Endothelial cell of umbilical vein (primary cell): ENCODE measurements around the gene GADD45A.

ENCODE experiments used
- POLR2A ChIP-seq: IDR thresholded peaks from 2 replicates; pipeline ENCODE4 v1.6.1; 2012; ENCODE audit warnings: low read depth, mild to moderate bottlenecking, control low read depth, low read length
- TF ChIP-seq, protein P1 (sequence below), 2 donors: IDR thresholded peaks; 1 replicate in 1 of 2; 2 replicates in 1 of 2; pipeline ENCODE4 v1.5.1; 2011; ENCODE audit warnings: low read length in 2 of 2, mild to moderate bottlenecking in 2 of 2, moderate library complexity in 2 of 2, control low read depth in 1 of 2, inconsistent platforms in 1 of 2, low read depth in 1 of 2; ENCODE audit not compliant: insufficient read depth in 1 of 2; ENCODE audit errors: extremely low read depth in 1 of 2

DNA sequence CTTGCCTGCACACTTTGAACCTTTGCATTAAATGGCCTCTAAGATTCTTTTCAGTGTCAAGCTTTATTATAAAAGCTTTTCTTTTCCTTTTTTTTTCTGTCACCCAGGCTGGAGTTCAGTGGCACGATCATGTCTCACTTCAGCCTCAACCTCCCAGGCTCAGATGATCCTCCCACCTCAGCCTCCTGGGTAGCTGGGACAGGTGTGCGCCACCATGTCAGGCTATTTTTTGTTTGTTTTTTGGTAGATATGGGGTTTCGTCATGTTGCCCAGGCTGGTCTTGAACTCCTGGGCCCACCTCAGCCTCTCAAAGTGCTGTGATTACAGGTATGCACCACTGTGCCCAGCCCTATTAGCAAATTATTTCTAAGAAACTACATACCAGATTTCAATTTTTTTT lies 52.9 kb downstream of the GADD45A start:
- no peak for TF ChIP-seq POLR2A
- TF ChIP-seq, protein P1, sequence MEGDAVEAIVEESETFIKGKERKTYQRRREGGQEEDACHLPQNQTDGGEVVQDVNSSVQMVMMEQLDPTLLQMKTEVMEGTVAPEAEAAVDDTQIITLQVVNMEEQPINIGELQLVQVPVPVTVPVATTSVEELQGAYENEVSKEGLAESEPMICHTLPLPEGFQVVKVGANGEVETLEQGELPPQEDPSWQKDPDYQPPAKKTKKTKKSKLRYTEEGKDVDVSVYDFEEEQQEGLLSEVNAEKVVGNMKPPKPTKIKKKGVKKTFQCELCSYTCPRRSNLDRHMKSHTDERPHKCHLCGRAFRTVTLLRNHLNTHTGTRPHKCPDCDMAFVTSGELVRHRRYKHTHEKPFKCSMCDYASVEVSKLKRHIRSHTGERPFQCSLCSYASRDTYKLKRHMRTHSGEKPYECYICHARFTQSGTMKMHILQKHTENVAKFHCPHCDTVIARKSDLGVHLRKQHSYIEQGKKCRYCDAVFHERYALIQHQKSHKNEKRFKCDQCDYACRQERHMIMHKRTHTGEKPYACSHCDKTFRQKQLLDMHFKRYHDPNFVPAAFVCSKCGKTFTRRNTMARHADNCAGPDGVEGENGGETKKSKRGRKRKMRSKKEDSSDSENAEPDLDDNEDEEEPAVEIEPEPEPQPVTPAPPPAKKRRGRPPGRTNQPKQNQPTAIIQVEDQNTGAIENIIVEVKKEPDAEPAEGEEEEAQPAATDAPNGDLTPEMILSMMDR (IDR thresholded peaks at IDR 0.05; ENCODE audit: extremely low read depth in 1 of 2, insufficient read depth in 1 of 2, low read depth in 1 of 2, low read length in 2 of 2), result no peak
